ENCODE results near the gene KL.
A peak's percentile ranks its signal among the peaks of the same experiment; 100 is the strongest.

The KL gene

GRCh38 chr13:33045851-33046592 lies 29.8 kb downstream of the KL start:
- no peak for DNase-seq

- no peak for DNase-seq
Observed at GRCh38 chr13:33050161-33050560, 33.9 kb downstream of the KL start.

GRCh38 chr13:33051632-33052031 lies 35.4 kb downstream of the KL start:
- DNase-seq: no peak

GRCh38 chr13:33052506-33053280 lies 36.5 kb downstream of the KL start:
- no peak for DNase-seq

- DNase-seq: no peak
Observed at GRCh38 chr13:33053397-33054066, 37.3 kb downstream of the KL start.

- peak; percentile 31 for DNase-seq
Observed at GRCh38 chr13:33057019-33057780, 41.0 kb downstream of the KL start.

GRCh38 chr13:33058776-33059327 lies 42.6 kb downstream of the KL start:
- no peak for DNase-seq

GRCh38 chr13:33060815-33061214 lies 44.6 kb downstream of the KL start:
- no peak for DNase-seq

GRCh38 chr13:33066329-33066728 lies 50.1 kb downstream of the KL start:
- DNase-seq: no peak

- no peak for DNase-seq
Observed at GRCh38 chr13:33069365-33069764, 53.1 kb downstream of the KL start.

- no peak for DNase-seq
Observed at GRCh38 chr13:33070713-33071112, 54.5 kb downstream of the KL start.

GRCh38 chr13:33072282-33072681 lies 56.1 kb downstream of the KL start:
- DNase-seq: no peak

GRCh38 chr13:33072759-33073158 lies 56.5 kb downstream of the KL start:
- no peak for DNase-seq

- DNase-seq: no peak
Observed at GRCh38 chr13:33073338-33073737, 57.1 kb downstream of the KL start.

- DNase-seq: no peak
Observed at GRCh38 chr13:33076001-33076992, 60.1 kb downstream of the KL start.

- DNase-seq: no peak
Observed at GRCh38 chr13:33078263-33078662, 62.0 kb downstream of the KL start.

GRCh38 chr13:33079960-33080359 lies 63.7 kb downstream of the KL start:
- DNase-seq: no peak

- no peak for DNase-seq
Observed at GRCh38 chr13:33080972-33081590, 64.9 kb downstream of the KL start.

GRCh38 chr13:33081666-33082065 lies 65.4 kb downstream of the KL start:
- no peak for DNase-seq

GRCh38 chr13:33083054-33083453 lies 66.8 kb downstream of the KL start:
- DNase-seq: no peak

- DNase-seq: no peak
Observed at GRCh38 chr13:33087091-33087490, 70.9 kb downstream of the KL start.

Measured in 8988T (cell line).